GM12872 (cell line): ENCODE results near the gene ZNF93.

Source experiments
- CTCF ChIP-seq: IDR thresholded peaks from 3 replicates; pipeline ENCODE4 v1.5.1; 2011; ENCODE audit warnings: low read depth, mild to moderate bottlenecking, low read length, moderate library complexity; ENCODE audit not compliant: insufficient read depth

ZNF93 gene

GRCh38 chr19:19873381-19873780 lies 27.4 kb upstream of the ZNF93 start:
- no peak for TF ChIP-seq CTCF

GRCh38 chr19:19877724-19878123 lies 23.0 kb upstream of the ZNF93 start:
- TF ChIP-seq CTCF = no peak

- TF ChIP-seq CTCF = no peak
Observed at GRCh38 chr19:19884583-19884982, 16.2 kb upstream of the ZNF93 start.

GRCh38 chr19:19900139-19900728 lies 512 bp upstream of the ZNF93 start:
- TF ChIP-seq CTCF = no peak

- no peak for TF ChIP-seq CTCF
Observed at GRCh38 chr19:19909654-19910053, 8.9 kb downstream of the ZNF93 start.

- no peak for TF ChIP-seq CTCF
Observed at GRCh38 chr19:19911150-19911549, 10.4 kb downstream of the ZNF93 start.

GRCh38 chr19:19914596-19914995 lies 13.8 kb downstream of the ZNF93 start:
- TF ChIP-seq CTCF = no peak
